Stimulated activated CD4-positive, alpha-beta T cell treated with anti-CD3 and anti-CD28 coated beads, Interleukin-15, amount 100 ng/mL, for 1 hour (primary cell): ENCODE results near the gene MIDN.

Source experiments
- DNase-seq, 2 donors: peaks; one replicate each; pipeline ENCODE4 v3.0.0-alpha.2; 2020; ENCODE audit warnings: low read depth in 1 of 2, low spot score in 1 of 2

Gene MIDN

DNA sequence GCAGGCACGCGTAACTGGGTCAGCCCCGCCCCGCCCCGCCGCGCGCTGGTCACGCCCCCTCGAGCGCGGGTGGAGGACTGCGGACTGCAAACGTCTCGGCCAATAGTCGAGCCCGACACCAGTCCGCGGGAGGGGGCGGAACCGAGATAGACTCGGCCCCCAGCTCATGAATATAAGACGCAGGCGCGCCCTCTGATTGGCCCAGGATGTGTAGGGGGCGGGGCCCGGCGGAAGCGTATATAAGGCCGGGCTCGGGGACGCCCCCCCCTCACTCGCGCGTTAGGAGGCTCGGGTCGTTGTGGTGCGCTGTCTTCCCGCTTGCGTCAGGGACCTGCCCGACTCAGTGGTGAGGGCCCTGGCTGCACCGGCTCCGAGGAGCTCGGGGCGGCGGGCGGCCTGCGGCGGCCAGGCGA is 20.7 kb downstream of the MIDN start, which contains the start of gene CIRBP:
TSS of gene CIRBP (plus strand) at position 268 of the 413 bp plus-strand sequence. CDS start 1,602 bp downstream, outside the sequence.
- peak; percentile 98 to 99 for DNase-seq

DNA sequence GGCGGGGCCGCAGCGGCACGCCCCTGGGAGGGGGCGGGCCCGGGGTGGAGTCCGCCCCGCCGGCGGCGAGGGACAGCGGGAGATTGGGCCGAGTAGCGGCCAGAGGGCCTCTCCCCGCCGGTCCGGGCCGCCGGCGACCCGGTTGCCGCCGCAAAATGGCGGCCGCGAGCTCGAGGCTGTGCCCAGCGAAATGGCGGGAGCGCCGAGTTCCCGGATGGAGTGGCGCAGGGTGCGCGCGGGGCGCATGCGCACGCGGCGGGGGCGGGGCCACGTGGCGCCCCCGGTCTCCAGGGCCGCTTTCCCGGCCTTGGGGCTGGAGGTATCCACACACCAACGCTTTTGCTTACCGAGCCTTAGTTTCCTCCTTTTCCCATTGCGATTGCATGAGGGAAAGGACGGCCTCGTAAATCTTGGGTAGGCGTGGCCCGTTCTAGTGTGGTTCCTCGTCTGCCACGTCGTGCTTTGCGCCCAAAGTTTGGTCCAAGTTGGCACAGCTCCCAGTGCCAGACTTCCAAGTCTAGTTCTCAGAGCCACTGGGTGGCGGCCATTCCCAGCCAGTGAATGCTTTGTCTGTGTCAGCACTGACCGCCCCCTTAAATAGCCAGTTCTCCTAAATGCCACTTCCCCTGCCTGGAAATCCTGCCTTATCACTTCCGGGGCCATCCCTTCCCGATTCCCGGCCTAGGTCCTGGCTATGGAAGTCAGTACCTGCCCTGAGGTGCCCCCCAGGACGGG is 21.3 kb downstream of the MIDN start:
- DNase-seq, result peak; percentile 78 to 81

- no peak for DNase-seq
These were observed 21.9 kb downstream of the MIDN start for GRCh38 chr19:1270213-1270853.

GRCh38 chr19:1270854-1271527 is 22.6 kb downstream of the MIDN start:
- no peak for DNase-seq

DNA sequence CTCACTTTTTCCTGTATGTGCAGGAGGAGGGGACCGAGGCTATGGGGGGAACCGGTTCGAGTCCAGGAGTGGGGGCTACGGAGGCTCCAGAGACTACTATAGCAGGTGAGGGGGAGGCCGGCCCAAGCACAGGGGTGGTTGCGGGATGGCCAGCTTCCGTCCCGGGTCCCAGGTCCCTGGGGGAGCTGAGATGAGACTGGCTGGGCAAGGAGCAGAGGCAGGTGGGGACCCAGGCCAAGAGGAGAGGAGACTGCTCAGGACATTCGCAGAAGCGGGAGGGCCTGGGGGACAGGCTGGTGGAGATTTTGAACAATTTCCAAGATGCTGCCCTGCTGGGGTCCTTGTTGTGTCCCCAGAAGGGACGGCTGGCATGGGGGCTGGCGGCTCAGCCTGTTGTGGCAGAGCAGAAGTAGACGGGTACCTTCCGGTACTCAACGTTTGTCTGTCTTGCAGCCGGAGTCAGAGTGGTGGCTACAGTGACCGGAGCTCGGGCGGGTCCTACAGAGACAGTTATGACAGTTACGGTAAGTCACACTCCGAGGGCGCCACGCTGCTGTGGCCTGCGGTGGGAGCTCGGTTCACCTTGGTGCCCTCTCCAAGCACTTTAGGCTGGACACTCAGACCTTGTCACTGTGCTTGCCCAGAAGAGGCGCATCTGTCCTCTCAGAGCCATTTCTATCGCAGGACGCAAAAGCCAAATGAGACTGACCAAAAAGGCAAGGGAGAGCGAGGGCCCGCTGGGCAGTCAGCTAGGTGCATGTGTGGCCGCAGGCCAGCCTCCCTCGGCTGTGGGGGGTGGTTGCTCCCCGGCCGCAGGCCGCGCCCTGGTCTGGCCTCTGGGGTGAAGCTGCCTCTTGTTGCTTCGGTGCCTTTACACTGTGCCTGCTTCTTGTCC is 23.4 kb downstream of the MIDN start:
- DNase-seq, result no peak

- DNase-seq, result no peak
These were observed 24.3 kb downstream of the MIDN start for GRCh38 chr19:1272423-1273262.

- DNase-seq, result no peak
These were observed 25.1 kb downstream of the MIDN start for GRCh38 chr19:1273263-1274041.

- no peak for DNase-seq
These were observed 25.9 kb downstream of the MIDN start for GRCh38 chr19:1274081-1274851.

DNA sequence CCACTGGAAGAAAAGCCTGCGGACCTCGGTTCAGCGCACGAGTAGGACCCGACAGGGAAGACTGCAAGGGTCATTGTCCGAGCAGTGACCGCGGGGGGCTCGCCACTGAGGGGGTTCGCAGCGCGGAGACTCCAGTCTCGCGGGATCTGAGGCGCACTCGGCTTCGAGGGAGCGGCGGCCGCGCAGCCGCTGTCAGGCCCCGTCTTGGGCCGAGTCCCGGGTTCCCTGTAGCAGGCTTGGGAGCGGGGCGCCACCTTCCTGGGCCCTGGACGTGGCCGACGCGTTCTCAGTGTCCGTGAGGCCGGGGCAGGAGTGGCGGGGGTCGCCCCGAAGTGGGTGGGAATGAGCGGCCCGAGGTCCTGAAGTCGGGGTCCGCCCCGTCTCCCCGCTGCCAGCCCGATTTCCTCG is 26.5 kb downstream of the MIDN start:
- DNase-seq, result no peak

- DNase-seq, result peak; percentile 87 to 94
These were observed 27.0 kb downstream of the MIDN start, which contains the start of gene FAM174C for GRCh38 chr19:1275260-1275975. Gene FAM174C, plus strand, starts transcription at chr19:1275530. Its CDS starts 20 bp downstream, at chr19:1275550.

- DNase-seq, result no peak
These were observed 27.7 kb downstream of the MIDN start for GRCh38 chr19:1275976-1276627.

GRCh38 chr19:1276628-1277022 is 28.2 kb downstream of the MIDN start:
- DNase-seq, result no peak

- no peak for DNase-seq
These were observed 28.7 kb downstream of the MIDN start for GRCh38 chr19:1277061-1277460.

GRCh38 chr19:1278074-1278473 is 29.7 kb downstream of the MIDN start:
- no peak for DNase-seq

- no peak for DNase-seq
These were observed 30.6 kb downstream of the MIDN start for GRCh38 chr19:1278713-1279660.

DNA sequence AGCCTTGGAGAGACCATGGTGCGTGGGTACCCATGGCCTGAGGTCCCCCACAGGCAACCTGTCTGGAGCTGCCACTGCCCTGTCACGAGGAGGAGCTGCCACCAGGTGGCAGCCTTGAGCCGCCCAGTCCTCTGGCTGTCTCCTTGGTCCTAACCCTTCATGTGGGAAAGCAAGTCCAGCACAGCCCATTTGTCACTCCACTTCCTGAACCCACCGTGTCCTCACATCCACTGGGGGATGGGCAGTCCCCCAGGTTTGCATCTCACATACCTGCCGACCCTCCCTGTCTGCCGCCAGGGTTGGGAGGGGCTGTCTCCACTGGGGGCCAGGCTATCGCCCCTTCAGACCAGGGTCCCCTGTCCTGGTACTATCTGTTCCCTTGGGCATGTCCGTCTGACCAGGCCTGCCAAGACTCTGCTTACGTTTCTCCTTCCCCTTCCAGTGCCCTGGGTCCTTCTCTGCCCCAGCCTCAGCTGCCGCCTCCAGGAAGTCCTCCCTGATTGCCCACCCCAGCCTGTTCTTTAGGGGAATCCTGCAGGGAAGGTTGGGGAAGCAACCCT is 31.5 kb downstream of the MIDN start:
- peak; percentile 55 to 67 for DNase-seq
